Measurements from ENCODE around the gene ZNF396. TPM values are rescaled to one million over a fixed set of nuclear protein-coding genes. Genes with fewer than 3 reads are reported as not detected.

Gene ZNF396
- total RNA-seq, 2 donors from 2014 or later, result 2.6 to 3.9 TPM

- intact Hi-C loops (cut with DNase I), result no loop called here
- DNase-seq (no peak), ATAC-seq (no peak)
- WGBS, 2 donors, result 68 to 83% methylated on average over 2 of the region's 2 CpGs
- Histone ChIP-seq H3K27ac (no peak overlapping the region), H3K4me1 (no peaks in the 10 kb centered on the region), H3K9me3 (no peaks in the 10 kb centered on the region), H3K4me3 (no peak overlapping the region), H3K36me3 (replicated peaks in 1 of 2; ENCODE audit: insufficient read depth in 1 of 2, low read depth in 2 of 2) (no peaks in the 10 kb centered on the region), H3K27me3 (no peaks in the 10 kb centered on the region)
- TF ChIP-seq, protein P1, sequence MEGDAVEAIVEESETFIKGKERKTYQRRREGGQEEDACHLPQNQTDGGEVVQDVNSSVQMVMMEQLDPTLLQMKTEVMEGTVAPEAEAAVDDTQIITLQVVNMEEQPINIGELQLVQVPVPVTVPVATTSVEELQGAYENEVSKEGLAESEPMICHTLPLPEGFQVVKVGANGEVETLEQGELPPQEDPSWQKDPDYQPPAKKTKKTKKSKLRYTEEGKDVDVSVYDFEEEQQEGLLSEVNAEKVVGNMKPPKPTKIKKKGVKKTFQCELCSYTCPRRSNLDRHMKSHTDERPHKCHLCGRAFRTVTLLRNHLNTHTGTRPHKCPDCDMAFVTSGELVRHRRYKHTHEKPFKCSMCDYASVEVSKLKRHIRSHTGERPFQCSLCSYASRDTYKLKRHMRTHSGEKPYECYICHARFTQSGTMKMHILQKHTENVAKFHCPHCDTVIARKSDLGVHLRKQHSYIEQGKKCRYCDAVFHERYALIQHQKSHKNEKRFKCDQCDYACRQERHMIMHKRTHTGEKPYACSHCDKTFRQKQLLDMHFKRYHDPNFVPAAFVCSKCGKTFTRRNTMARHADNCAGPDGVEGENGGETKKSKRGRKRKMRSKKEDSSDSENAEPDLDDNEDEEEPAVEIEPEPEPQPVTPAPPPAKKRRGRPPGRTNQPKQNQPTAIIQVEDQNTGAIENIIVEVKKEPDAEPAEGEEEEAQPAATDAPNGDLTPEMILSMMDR (IDR thresholded peaks at IDR 0.05), result no peak
- TF ChIP-seq POLR2A (IDR thresholded peaks at IDR 0.05), result no peak
Measured at GRCh38 chr18:35397976-35398375, 20.8 kb upstream of the ZNF396 start.

DNA sequence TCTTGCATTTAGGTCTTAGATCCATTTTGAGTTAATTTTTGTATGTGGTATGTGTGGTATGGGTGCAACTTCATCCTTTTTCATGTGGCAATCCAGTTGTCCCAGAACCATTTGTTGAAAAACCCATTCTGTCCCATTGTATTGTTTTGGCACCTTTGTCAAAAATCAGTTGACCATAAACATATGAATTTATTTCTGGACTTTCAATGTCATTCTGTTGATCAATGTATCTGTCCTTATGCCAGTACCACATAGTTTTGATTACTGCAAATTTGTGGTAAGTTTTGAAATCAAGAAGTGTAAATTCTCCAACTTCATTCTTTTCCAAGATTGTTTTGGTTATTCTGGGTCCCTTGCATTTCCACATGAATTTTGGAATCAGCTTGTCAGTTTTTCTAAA is 16.6 kb upstream of the ZNF396 start:
- no peaks in the 10 kb centered on the region for H3K4me1 ChIP-seq
- intact Hi-C loops (cut with DNase I), result no loop called here

GRCh38 chr18:35392375-35392774 is 15.2 kb upstream of the ZNF396 start:
- intact Hi-C loops (cut with DNase I), result no loop called here
- H3K4me3 ChIP-seq, result no peak overlapping the region
- TF ChIP-seq, protein P1 (IDR thresholded peaks at IDR 0.05), result no peak
- no peak for TF ChIP-seq POLR2A (IDR thresholded peaks at IDR 0.05)
- ATAC-seq (no peak), DNase-seq (no peak)
- no peaks in the 10 kb centered on the region for H3K4me1 ChIP-seq
- H3K9me3 ChIP-seq, result no peaks in the 10 kb centered on the region
- no peaks in the 10 kb centered on the region for H3K36me3 ChIP-seq (replicated peaks in 1 of 2; ENCODE audit: insufficient read depth in 1 of 2, low read depth in 2 of 2)
- no peak overlapping the region for H3K27ac ChIP-seq
- H3K27me3 ChIP-seq, result no peaks in the 10 kb centered on the region

More for the DNA sequence above, 16.6 kb upstream of the ZNF396 start:
- Histone ChIP-seq H3K9me3 (no peaks in the 10 kb centered on the region), H3K27me3 (no peaks in the 10 kb centered on the region), H3K36me3 (replicated peaks in 1 of 2; ENCODE audit: insufficient read depth in 1 of 2, low read depth in 2 of 2) (no peaks in the 10 kb centered on the region), H3K27ac (no peak overlapping the region), H3K4me3 (no peak overlapping the region)
- TF ChIP-seq, protein P1 (IDR thresholded peaks at IDR 0.05), result no peak
- no peak for TF ChIP-seq POLR2A (IDR thresholded peaks at IDR 0.05)
- DNase-seq (no peak), ATAC-seq (no peak)

DNA sequence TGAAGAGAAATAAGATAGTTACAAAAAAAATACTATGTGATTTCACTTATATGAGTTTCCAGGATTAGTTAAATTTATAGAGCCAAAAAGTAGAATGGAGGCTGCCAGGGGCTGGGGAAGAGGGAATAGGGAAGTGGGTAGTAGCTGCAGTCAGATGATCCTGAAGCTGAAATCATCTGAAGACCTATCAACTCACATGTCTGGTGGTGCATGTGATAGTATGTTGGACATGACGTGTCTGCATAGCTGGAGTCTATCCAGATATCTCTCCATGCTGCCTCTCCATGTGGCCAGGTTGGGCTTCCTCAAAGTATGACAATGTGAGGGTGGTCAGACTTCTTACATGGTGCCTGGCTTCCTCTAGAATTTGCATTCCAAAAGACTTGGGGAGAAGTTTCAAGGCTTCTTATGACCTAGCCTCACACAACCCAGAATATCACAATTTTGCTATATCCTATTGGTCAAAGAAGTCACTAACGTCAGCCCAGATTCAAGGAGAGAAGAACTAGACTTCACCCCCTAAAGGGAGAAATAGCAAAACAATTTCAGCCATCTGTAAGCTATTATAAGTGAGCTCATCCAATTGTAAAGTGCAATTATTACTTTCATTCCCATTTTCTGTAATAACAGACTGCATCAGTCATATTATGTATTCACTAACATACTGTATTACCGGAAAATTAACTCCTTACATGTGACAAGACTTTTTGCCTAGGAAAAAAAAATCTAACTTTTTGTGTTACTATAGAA is 14.0 kb upstream of the ZNF396 start:
- intact Hi-C loops (cut with DNase I), result no loop called here
- WGBS, 2 donors, result 15 to 44% methylated on average over 3 of the region's 3 CpGs

More for the DNA sequence above, 14.0 kb upstream of the ZNF396 start:
- Histone ChIP-seq H3K4me3 (no peak overlapping the region), H3K36me3 (replicated peaks in 1 of 2; ENCODE audit: insufficient read depth in 1 of 2, low read depth in 2 of 2) (no peaks in the 10 kb centered on the region), H3K9me3 (no peaks in the 10 kb centered on the region), H3K4me1 (no peaks in the 10 kb centered on the region), H3K27me3 (no peaks in the 10 kb centered on the region), H3K27ac (no peak overlapping the region)
- ATAC-seq (no peak), DNase-seq (no peak)
- TF ChIP-seq POLR2A (IDR thresholded peaks at IDR 0.05), result no peak
- TF ChIP-seq, protein P1 (IDR thresholded peaks at IDR 0.05), result no peak
